Prostate gland (tissue), 2 donors: ENCODE data around the gene TRAPPC3. TPM values are rescaled to one million over a fixed set of nuclear protein-coding genes. Genes with fewer than 3 reads are reported as not detected.
A peak's percentile ranks its signal among the peaks of the same experiment; 100 is the strongest.

ENCODE experiments used
- DNase-seq: peaks from one replicate; pipeline ENCODE4 v3.0.0-alpha.2; 2019; ENCODE audit warnings: low spot score
- H3K27ac ChIP-seq, 2 donors: fragments of 200-600 bp; sonication (generic); 2 replicates each; pipeline ENCODE4 v1.5.1; 2017 to 2019
- H3K27me3 ChIP-seq: fragments of 200-600 bp; sonication (generic); replicated peaks from 2 replicates; pipeline ENCODE4 v1.5.1; 2019; ENCODE audit not compliant: insufficient read depth
- H3K36me3 ChIP-seq, 2 donors: fragments of 200-600 bp; sonication (generic); 1 replicate in 1 of 2; 2 replicates in 1 of 2; pipeline versions ENCODE4 v1.5.1 to v1.8.1; 2017 to 2019
- H3K4me1 ChIP-seq: fragments of 200-600 bp; sonication (generic); replicated peaks from 2 replicates; pipeline ENCODE4 v1.5.1; 2019
- H3K4me3 ChIP-seq, 2 donors: fragments of 200-600 bp; sonication (generic); 2 replicates each; pipeline ENCODE4 v1.5.1; 2017 to 2019
- H3K9me3 ChIP-seq: fragments of 200-600 bp; sonication (generic); 2 replicates; pipeline ENCODE4 v1.5.1; 2017
- CTCF ChIP-seq, 4 experiments: fragments of 200-600 bp in 2 of 4; fragments of 450-650 bp in 2 of 4; sonication (generic) in 2 of 4; IDR thresholded peaks; 1 replicate in 3 of 4; 2 replicates in 1 of 4; pipeline ENCODE4 v1.5.1; 2016 to 2019; ENCODE audit warnings: antibody characterized with exemption in 4 of 4, mild to moderate bottlenecking in 2 of 4, moderate library complexity in 2 of 4
- POLR2A ChIP-seq: fragments of 450-650 bp; IDR thresholded peaks from one replicate; pipeline ENCODE4 v1.6.1; 2016; ENCODE audit warnings: antibody characterized with exemption, mild to moderate bottlenecking
- POLR2AphosphoS5 ChIP-seq: sonication (generic); formaldehyde crosslinking; IDR thresholded peaks from one replicate; pipeline ENCODE4 v1.6.1; 2017; ENCODE audit warnings: antibody characterized with exemption
- WGBS: methylation state at CpG from one replicate; pipeline ENCODE4 v1.1.5; 2018; 5-methylcytosine and 5-hydroxymethylcytosine counted together
- intact Hi-C: fragments of 100-400 bp; cut with DNase I; formaldehyde crosslinking; loops from one replicate; pipeline ENCODE4 v1.14.2; 2022
- total RNA-seq, 2 donors: library from RNA; depleted of rRNA; stranded (reverse); fragments of >200 nt; gene quantifications; one replicate each; pipeline ENCODE4 v1.1.0, GENCODE V29; 2016

The TRAPPC3 gene
- total RNA-seq, 2 donors from 2014 or later: 90.0 to 92.5 TPM

GRCh38 chr1:36172017-36172747 is 22.9 kb upstream of the TRAPPC3 start:
- no peaks in the 10 kb centered on the region for H3K4me1 ChIP-seq
- no peaks in the 10 kb centered on the region for H3K27me3 ChIP-seq
- no peak overlapping the region for H3K27ac ChIP-seq
- DNase-seq: no peak
- no peak for TF ChIP-seq POLR2A
- no peak for TF ChIP-seq CTCF (IDR thresholded peaks at IDR 0.05)
- TF ChIP-seq POLR2AphosphoS5: no peak
- H3K9me3 ChIP-seq: no peaks in the 10 kb centered on the region
- intact Hi-C loops: no loop called here
- peaks cover 17 to 32% of the 10 kb centered on the region in 2 donors for H3K36me3 ChIP-seq
- WGBS: 93% methylated on average over 21 of the region's 21 CpGs
- no peak overlapping the region for H3K4me3 ChIP-seq

GRCh38 chr1:36170643-36171412 is 21.5 kb upstream of the TRAPPC3 start:
- Histone ChIP-seq H3K36me3 (peaks cover 15 to 21% of the 10 kb centered on the region in 2 donors), H3K4me1 (no peaks in the 10 kb centered on the region), H3K27me3 (no peaks in the 10 kb centered on the region), H3K27ac (no peak overlapping the region), H3K4me3 (no peak overlapping the region), H3K9me3 (no peaks in the 10 kb centered on the region)
- intact Hi-C loops: no loop called here
- no peak for TF ChIP-seq CTCF (IDR thresholded peaks at IDR 0.05)
- TF ChIP-seq POLR2AphosphoS5: no peak
- no peak for TF ChIP-seq POLR2A
- DNase-seq: no peak
- WGBS: 85% methylated on average over 12 of the region's 12 CpGs

- Histone ChIP-seq H3K27me3 (no peaks in the 10 kb centered on the region), H3K27ac (no peak overlapping the region), H3K4me1 (peaks cover 4% of the 10 kb centered on the region), H3K36me3 (peaks cover 11 to 21% of the 10 kb centered on the region in 2 donors), H3K4me3 (no peak overlapping the region), H3K9me3 (no peaks in the 10 kb centered on the region)
- DNase-seq: no peak
- TF ChIP-seq POLR2A (no peak), CTCF (IDR thresholded peaks at IDR 0.05) (no peak), POLR2AphosphoS5 (no peak)
- intact Hi-C loops: no loop called here
- WGBS: 84% methylated on average over 3 of the region's 3 CpGs
Measured at GRCh38 chr1:36168514-36168913, 19.2 kb upstream of the TRAPPC3 start.

GRCh38 chr1:36166938-36167905 is 17.9 kb upstream of the TRAPPC3 start:
- Histone ChIP-seq H3K36me3 (peaks cover 2 to 9% of the 10 kb centered on the region in 2 donors), H3K9me3 (no peaks in the 10 kb centered on the region), H3K27ac (peak overlapping the region in 1 of 2 donors; percentile 34), H3K4me3 (no peak overlapping the region), H3K4me1 (peaks cover 16% of the 10 kb centered on the region), H3K27me3 (no peaks in the 10 kb centered on the region)
- DNase-seq: no peak
- WGBS: 86% methylated on average over 15 of the region's 15 CpGs
- intact Hi-C loops: no loop called here
- TF ChIP-seq POLR2AphosphoS5 (no peak), POLR2A (no peak), CTCF (IDR thresholded peaks at IDR 0.05) (no peak)
